Adrenal gland (tissue), 12 donors: ENCODE measurements around the gene FSD1. TPM values are rescaled to one million over a fixed set of nuclear protein-coding genes. Genes with fewer than 3 reads are reported as not detected.
"Not testable (repeated sequence)": the region's sequence is repeated elsewhere in the genome, so short reads cannot be mapped to it uniquely, and the experiment has no call there.

Experiments
- DNase-seq, 7 donors: peaks; one replicate each; pipeline ENCODE4 v3.0.0-alpha.2; 2019 to 2020
- H3K27ac ChIP-seq, 5 donors: fragments of 200-600 bp; sonication (generic) in 4 of 5; 1 replicate in 3 of 5; 2 replicates in 2 of 5; pipeline versions ENCODE4 v1.5.1 to v1.8.0; 2016 to 2020; ENCODE audit warnings: mild to moderate bottlenecking in 1 of 5
- H3K27me3 ChIP-seq: fragments of 200-600 bp; 2 replicates; pipeline ENCODE4 v1.8.0; 2021
- H3K36me3 ChIP-seq, 2 donors: fragments of 200-600 bp; replicated peaks in 1 of 2; 1 replicate in 1 of 2; 2 replicates in 1 of 2; pipeline versions ENCODE4 v1.5.1 to v1.8.0; 2018 to 2022
- H3K4me1 ChIP-seq, 2 donors: fragments of 200-600 bp; replicated peaks in 1 of 2; 1 replicate in 1 of 2; 2 replicates in 1 of 2; pipeline versions ENCODE4 v1.5.1 to v1.8.0; 2018 to 2021
- H3K4me3 ChIP-seq, 4 donors: fragments of 200-600 bp; sonication (generic) in 3 of 4; one replicate each; pipeline ENCODE4 v1.5.1; 2016 to 2018
- H3K9me3 ChIP-seq, 3 donors: fragments of 200-600 bp; sonication (generic) in 1 of 3; replicated peaks in 1 of 3; 1 replicate in 2 of 3; 2 replicates in 1 of 3; pipeline versions ENCODE4 v1.5.1 to v1.8.0; 2016 to 2021
- POLR2A ChIP-seq, 2 donors: fragments of 450-650 bp; IDR thresholded peaks; one replicate each; pipeline ENCODE4 v1.6.1; 2017; ENCODE audit warnings: antibody characterized with exemption in 2 of 2, mild to moderate bottlenecking in 2 of 2, moderate library complexity in 1 of 2
- WGBS, 4 donors: extraction: QIAGEN DNeasy Blood & Tissue Kit in 2 of 4; methylation state at CpG; one replicate each; pipeline versions ENCODE4 v1.1.5 to v1.1.7; 2013 to 2017; 5-methylcytosine and 5-hydroxymethylcytosine counted together
- intact Hi-C, 2 donors: fragments of 100-400 bp; cut with DNase I; formaldehyde crosslinking; loops; one replicate each; pipeline versions ENCODE4 v1.14.1 to v1.15.0; 2022 to 2023
- polyA plus RNA-seq, 3 donors: library from polyadenylated mRNA; stranded (reverse); fragments of 200-250 nt in 2 of 3; fragments of 350-450 nt in 1 of 3; fragmentation: Illumina TruSeq in 1 of 3; extraction: RNeasy Lipid Tissue Mini Kit (QIAGEN cat#74804) in 1 of 3; gene quantifications; one replicate each; pipeline ENCODE4 v1.2.3, GENCODE V29; 2013 to 2014
- total RNA-seq, 9 donors: library from RNA; depleted of rRNA in 4 of 9; stranded (reverse); fragments of >200 nt in 4 of 9; fragments of 120-200 nt in 1 of 9; fragmentation: NEBNext Ultra II Directional in 1 of 9; extraction: Animal tissue kit (Norgen Biotek cat#: 25700) in 1 of 9; gene quantifications; one replicate each; pipeline versions ENCODE4 v1.1.0 to v1.2.4, GENCODE V29; 2013 to 2023
- TF ChIP-seq, protein P1 (sequence below), 6 experiments: fragments of 450-650 bp in 4 of 6; fragments of 200-600 bp in 2 of 6; sonication (generic) in 1 of 6; IDR thresholded peaks; 1 replicate in 5 of 6; 2 replicates in 1 of 6; pipeline versions ENCODE4 v1.5.1 to v1.8.0; 2016 to 2021; ENCODE audit warnings: antibody characterized with exemption in 6 of 6, mild to moderate bottlenecking in 2 of 6, moderate library complexity in 1 of 6
- donor health status: healthy with polysubstance abuse.
- donor health status: Bipolar disorder and iron deficiency.
- donor health status: DM: yes; HTN: yes; CAD: no.
- donor health status: DM: no; HTN: no; CAD: no.
- donor health status: DM: no; HTN: no; CAD: no.
- donor health status: DM: yes; HTN: yes; CAD: no.

FSD1 gene
- total and polyA plus RNA-seq, 12 donors: 0.34 to 7.2 (median 1.2) TPM; not detected in 3

DNA sequence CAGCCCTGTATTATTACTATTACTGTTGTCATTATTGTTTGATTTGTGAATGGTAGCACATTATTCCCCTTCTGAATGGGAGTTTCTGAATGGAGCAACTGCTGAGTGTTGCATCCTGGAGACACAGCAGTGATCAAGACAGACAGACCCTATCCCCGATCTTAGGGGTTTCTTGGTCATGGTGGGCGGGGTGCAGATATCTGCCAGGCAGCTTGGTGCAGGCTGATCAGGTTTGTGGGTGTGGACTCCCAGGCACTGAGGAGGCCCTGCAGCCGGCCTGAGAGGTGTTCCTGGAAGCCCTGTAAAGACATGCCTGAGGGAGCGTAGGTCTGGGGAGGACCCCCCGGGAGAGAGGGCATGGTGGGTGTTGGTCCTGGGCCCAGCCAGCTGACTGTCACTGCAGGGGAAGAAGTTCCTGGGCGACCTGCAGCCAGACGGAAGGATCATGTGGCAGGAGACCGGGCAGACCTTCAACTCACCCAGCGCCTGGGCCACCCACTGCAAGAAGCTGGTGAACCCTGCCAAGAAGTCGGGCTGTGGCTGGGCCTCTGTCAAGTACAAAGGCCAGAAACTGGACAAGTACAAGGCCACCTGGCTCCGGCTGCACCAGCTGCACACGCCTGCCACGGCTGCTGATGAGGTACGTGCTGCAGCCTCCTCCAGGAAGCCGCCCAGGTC is 41.1 kb downstream of the FSD1 start:
- Histone ChIP-seq H3K27ac (peak overlapping the region in 3 of 5 donors; percentile 17 to 51 (median 30)), H3K36me3 (peaks cover 0 to 9% of the 10 kb centered on the region in 2 donors), H3K9me3 (no peaks in the 10 kb centered on the region), H3K4me3 (no peak overlapping the region), H3K4me1 (peaks cover 12 to 18% of the 10 kb centered on the region in 2 donors), H3K27me3 (no peaks in the 10 kb centered on the region)
- WGBS, 4 donors: 33 to 78% (median 58%) methylated on average over 3 to 15 of the region's 15 CpGs
- intact Hi-C loops: loop anchor here in 1 of 2 donors (10.0 kb wide), 1 partner anchor 49 kb away; no protein-coding TSS in a partner anchor
- peak in 1 of 2 donors; percentile 35 for TF ChIP-seq POLR2A (IDR thresholded peaks at IDR 0.05)
- TF ChIP-seq, protein P1, sequence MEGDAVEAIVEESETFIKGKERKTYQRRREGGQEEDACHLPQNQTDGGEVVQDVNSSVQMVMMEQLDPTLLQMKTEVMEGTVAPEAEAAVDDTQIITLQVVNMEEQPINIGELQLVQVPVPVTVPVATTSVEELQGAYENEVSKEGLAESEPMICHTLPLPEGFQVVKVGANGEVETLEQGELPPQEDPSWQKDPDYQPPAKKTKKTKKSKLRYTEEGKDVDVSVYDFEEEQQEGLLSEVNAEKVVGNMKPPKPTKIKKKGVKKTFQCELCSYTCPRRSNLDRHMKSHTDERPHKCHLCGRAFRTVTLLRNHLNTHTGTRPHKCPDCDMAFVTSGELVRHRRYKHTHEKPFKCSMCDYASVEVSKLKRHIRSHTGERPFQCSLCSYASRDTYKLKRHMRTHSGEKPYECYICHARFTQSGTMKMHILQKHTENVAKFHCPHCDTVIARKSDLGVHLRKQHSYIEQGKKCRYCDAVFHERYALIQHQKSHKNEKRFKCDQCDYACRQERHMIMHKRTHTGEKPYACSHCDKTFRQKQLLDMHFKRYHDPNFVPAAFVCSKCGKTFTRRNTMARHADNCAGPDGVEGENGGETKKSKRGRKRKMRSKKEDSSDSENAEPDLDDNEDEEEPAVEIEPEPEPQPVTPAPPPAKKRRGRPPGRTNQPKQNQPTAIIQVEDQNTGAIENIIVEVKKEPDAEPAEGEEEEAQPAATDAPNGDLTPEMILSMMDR (IDR thresholded peaks at IDR 0.05): no peak
- peak; percentile 62 to 96 (median 91) for DNase-seq

DNA sequence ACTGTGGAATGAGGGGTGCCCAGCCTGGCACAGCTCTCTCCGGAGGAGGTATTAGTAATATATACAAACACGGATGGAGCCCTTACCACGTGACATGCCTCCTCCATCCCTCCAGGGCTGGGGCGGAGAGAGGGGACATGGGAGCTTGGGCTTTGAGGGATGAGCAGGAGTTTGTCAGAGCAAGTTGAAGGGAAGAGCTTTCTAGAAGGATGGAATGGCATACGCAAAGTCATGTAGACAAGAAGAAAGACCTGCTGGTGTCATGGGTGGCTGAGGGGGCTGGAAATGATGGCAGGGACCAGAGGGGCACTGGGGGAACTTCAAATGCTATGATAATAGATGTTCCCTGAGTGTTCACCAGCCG is 41.6 kb downstream of the FSD1 start:
- no peak for DNase-seq
- Histone ChIP-seq H3K27ac (peak overlapping the region in 3 of 5 donors; percentile 17 to 37 (median 30)), H3K27me3 (no peaks in the 10 kb centered on the region), H3K4me3 (no peak overlapping the region), H3K9me3 (no peaks in the 10 kb centered on the region), H3K36me3 (peaks cover 0 to 9% of the 10 kb centered on the region in 2 donors), H3K4me1 (peaks cover 12 to 18% of the 10 kb centered on the region in 2 donors)
- 83 to 95% (median 85%) methylated on average over 3 to 6 of the region's 6 CpGs for WGBS, 4 donors
- intact Hi-C loops: loop anchor here in 1 of 2 donors (10.0 kb wide), 1 partner anchor 49 kb away; no protein-coding TSS in a partner anchor
- TF ChIP-seq, protein P1 (IDR thresholded peaks at IDR 0.05): no peak
- no peak for TF ChIP-seq POLR2A (IDR thresholded peaks at IDR 0.05)

DNA sequence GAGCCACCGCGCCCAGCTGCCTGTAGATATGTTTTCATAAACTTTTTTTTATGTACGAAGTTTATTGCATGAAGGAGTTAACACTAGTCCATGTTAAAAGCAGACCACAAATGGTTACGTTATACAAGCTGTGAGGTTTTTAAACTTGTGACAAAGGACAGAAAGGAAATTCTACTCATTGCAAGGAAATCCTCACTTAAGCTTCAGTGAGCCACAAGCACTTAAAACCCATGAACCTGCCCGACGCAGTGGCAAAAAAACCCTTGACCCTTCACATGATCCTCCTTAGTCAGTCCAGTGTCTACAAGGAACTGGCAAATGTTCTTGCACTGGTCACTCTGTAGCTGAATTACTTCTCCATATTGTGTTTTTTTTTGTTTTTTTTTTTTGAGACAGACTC is 43.1 kb downstream of the FSD1 start:
- no peaks in the 10 kb centered on the region for H3K27me3 ChIP-seq
- TF ChIP-seq, protein P1 (IDR thresholded peaks at IDR 0.05): no peak
- no peak for TF ChIP-seq POLR2A (IDR thresholded peaks at IDR 0.05)
- no peak overlapping the region for H3K4me3 ChIP-seq
- peaks cover 6 to 13% of the 10 kb centered on the region in 2 donors for H3K4me1 ChIP-seq
- H3K36me3 ChIP-seq: peaks cover 0 to 9% of the 10 kb centered on the region in 2 donors
- no peak overlapping the region for H3K27ac ChIP-seq
- intact Hi-C loops: loop anchor here in 1 of 2 donors (10.0 kb wide), 1 partner anchor 47 kb away; no protein-coding TSS in a partner anchor
- 72 to 87% (median 78%) methylated on average over 6 of the region's 6 CpGs for WGBS, 4 donors
- DNase-seq: no peak
- H3K9me3 ChIP-seq: no peaks in the 10 kb centered on the region

DNA sequence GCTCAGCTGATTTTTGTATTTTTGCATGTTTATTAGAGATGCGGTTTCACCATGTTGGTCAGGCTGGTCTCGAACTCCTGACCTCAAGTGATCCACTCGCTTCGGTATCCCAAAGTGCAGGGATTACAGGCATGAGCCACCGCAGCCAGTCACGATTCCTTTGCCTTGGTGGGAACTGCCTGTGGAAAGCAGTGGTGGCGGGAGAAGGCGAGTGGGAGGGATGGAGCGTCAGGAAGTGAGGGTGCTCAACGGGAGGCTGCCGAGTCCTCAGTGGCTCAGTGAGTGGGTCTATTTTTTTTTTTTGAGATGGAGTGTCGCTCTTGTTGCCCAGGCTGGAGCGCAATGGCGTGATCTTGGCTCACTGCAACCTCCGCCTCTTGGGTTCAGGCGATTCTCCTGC is 44.8 kb downstream of the FSD1 start:
- H3K4me1 ChIP-seq, H3K9me3 ChIP-seq, H3K27ac ChIP-seq, H3K4me3 ChIP-seq, H3K36me3 ChIP-seq, DNase-seq, H3K27me3 ChIP-seq: not testable (repeated sequence)
- WGBS, 4 donors: 93 to 96% (median 94%) methylated on average over 16 of the region's 16 CpGs
- intact Hi-C loops: loop anchor here in 1 of 2 donors (10.0 kb wide), 1 partner anchor 46 kb away; no protein-coding TSS in a partner anchor
